Activated T-cell treated with anti-CD3 and anti-CD28 coated beads for 1 hour (primary cell): ENCODE measurements around the gene CSNK1E.

ENCODE experiments used
- DNase-seq: peaks from one replicate; pipeline ENCODE4 v3.0.0-alpha.2; 2020; ENCODE audit warnings: low read depth

Gene CSNK1E

GRCh38 chr22:38305471-38306448 is 11.5 kb downstream of the CSNK1E start:
- DNase-seq, result no peak

- no peak for DNase-seq
These were observed 12.7 kb downstream of the CSNK1E start for GRCh38 chr22:38304526-38304925.

GRCh38 chr22:38303974-38304373 is 13.3 kb downstream of the CSNK1E start:
- DNase-seq, result no peak

DNA sequence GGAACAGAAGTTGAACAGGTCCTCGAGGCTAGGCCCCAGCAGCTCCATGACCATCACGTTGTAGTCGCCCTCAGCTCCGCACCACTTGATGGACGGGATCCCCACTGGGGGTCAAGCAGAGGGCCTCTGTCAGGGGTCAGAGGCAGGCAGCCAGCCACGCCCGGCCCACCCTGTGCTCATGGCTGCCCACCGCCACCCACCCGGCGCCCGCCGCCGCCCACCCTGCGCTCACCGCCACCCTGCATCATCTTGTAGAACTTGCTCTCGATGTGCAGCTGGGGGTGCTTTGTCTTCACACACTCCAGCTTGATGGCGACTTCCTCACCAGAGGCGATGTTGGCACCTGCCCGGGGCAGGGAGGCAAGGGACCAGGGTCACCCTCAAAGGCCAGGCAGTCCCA is 14.3 kb downstream of the CSNK1E start:
- DNase-seq, result no peak

GRCh38 chr22:38300946-38301345 is 16.3 kb downstream of the CSNK1E start:
- no peak for DNase-seq

DNA sequence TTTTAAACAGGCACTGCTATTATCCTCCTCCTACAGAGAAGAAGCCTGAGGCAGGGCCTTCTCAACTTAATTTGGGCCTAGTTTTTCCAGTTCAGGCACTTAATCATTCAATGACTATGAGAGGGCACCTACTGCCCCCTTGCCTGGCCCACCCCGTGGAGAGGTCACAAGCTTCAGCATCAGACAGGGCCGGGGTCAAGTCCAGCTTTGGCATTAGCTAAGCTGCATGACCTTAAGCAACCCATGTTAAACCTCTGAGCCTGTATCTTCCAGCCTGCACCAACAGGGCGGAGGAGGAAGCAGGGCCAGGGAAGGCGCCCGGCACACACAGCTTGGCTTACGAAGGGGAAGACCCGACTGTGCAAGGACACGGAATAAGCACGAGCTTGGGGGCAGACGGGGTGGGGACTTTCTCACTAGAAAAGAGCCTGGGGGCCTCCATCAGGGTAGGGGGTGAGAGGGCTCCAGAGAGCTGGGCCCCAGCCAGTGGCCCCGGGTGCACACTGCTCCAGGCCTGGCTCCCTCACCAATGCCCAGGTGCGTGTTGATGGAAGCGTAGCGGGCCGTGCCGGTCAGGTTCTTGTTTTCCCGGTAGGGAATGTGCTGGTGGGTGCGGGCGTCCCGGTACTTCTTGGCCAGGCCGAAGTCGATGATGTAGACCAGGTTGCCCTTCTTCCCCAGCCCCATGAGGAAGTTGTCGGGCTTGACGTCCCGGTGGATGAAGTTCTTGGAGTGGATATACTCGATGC is 16.9 kb downstream of the CSNK1E start:
- no peak for DNase-seq

DNA sequence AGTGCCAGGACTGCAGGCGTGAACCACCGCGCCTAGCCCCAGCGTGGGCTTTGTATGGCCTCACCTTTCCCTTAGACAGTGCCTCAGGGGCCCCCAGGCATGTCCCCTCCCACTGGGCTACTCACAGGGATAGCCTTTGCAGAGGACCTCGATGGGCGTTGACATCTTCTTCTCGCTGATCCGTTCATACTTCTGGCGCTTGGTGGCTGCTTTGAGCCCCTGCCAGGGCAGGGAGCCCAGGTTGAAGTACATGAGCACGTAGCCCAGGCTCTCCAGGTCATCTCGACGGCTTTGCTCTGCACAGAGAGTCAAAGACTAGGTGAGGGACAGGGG is 17.5 kb downstream of the CSNK1E start:
- no peak for DNase-seq

DNA sequence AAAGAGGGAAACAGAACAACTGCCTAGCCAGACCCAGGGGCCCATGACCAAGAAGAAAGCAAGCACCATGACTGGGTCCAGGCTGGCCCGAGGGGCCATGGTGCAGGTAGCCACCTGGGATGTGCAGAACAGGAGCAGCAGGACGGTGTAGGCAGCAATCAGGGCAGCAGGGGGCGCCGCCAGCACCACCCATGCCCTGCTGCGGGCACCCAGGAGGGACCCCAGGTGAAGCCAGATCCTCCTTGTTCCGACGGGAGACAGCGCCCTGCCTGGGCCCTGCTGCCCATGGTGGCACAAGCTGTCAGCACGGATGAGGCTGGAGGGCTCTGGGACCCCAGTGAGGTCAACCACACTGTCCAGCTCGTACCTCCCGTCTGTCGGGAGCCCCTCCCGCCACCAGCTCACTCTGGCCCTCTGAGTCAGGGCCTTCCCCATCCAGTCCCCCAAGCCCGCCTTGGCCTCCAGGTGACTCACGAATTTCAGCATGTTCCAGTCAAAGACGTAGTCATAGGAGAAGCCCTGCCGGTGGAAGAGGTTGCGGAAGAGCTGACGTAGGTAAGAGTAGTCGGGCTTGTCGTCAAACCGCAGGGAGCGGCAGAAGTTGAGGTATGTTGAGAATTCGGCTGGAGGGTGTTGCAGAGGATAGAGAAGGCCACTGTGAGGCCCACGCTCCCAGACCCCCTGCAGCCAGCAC is 18.8 kb downstream of the CSNK1E start:
- DNase-seq, result peak; percentile 25

DNA sequence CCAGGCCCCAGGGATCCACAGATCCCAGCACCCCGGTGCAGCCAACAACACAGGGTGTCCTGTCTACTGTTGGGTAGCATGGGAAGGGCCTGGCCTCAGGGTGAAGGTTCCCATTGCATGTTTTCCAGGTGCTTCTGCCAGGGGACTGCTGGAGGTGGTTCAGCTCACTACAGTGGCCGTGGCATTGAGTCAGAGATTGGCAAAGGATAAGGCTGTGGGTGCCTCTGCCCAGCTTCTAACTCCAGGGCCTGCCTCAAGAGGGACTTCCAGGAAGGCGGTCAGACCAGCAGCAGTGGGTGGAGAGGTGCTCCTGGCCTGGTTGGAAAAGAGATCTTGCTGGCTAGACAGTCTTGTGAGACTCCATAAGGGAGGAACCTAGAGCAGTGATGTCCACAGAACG is 20.9 kb downstream of the CSNK1E start:
- DNase-seq, result no peak

GRCh38 chr22:38295863-38296262 is 21.4 kb downstream of the CSNK1E start:
- no peak for DNase-seq

DNA sequence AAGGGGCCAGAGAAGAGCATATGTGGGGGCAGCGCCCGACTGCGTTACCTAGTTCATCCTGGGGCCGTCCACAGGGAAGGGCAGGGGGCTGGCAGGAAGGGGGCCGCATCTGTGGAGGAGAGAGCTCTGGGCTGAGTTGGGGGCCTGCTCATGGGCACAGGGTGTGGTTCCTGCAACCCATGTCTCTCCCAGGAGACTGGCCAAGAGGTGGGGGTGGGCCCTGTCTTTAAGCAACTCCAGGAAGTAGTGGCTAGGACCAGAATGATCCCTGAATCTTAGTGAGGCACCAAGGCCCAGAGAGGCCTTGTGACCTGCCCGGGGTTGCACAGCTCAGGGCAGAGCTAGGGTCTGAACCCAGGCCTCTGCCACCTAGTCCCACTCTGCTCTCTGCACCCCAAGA is 21.9 kb downstream of the CSNK1E start:
- DNase-seq, result no peak

DNA sequence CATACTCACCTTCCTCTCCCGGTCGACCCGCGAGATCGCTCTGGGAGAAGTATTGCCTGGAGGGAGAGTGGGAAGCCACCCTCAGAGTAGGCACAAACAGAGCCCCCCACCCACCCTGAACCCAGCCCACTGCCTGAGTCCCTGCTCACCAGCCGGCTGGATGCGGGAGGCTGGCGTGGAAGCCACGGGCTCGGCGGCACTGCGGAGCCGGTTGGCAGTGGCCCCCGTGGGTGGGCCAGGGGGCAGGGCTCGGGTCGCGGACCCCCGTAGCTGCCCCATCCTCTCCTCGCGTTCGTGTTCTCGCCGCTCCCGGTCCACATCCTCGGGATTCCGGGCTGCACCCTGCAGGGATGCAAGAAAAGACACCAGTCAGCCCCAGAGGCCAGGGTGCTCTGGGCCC is 23.0 kb downstream of the CSNK1E start:
- DNase-seq, result no peak

DNA sequence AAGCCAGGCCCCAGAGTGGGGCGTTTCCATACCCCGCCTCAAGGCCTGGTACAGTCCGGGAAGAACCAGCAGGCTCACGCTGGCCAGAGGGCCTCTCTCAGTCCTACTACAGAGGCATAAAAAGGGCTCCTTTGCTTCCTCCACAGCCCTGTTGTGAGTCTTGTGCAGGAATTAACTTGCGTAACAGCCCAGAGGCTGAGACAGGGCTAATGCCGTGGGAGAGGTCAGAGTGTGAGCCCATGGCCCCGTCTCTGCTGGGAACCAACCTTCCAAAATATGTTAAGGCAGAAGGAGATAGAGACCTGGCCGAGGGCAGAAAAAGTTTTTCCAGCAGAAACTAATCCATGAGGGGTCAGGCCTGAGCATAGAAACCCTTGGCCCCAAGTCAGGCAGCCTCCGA is 24.5 kb downstream of the CSNK1E start:
- DNase-seq, result no peak

DNA sequence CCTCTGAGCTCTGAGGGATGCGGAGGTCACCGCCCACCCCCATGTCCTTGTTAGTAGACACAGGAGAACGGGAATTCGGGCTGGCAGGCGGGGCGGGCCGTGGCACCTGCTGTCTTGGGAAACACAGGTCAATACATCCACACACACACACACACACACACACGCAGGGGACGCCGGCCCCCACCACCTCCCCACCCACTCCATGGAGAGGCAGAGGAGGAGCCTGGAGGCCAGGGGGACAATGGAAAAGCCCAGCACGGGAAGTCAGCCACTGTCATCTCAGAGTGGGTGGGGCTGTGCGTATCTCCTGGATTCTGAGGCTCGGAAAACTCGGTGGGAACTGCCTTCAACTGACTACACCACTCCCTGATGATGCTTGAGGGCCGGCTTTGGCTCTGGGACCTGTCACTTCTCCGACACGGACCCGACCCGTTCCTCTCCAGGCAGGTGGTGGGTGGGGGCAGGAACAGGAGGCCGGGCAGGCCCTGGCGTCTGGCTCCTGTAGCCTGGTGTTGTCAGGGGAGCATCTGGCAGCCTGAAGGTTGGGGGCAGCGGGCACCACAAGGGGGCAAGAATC is 25.9 kb downstream of the CSNK1E start:
- no peak for DNase-seq

DNA sequence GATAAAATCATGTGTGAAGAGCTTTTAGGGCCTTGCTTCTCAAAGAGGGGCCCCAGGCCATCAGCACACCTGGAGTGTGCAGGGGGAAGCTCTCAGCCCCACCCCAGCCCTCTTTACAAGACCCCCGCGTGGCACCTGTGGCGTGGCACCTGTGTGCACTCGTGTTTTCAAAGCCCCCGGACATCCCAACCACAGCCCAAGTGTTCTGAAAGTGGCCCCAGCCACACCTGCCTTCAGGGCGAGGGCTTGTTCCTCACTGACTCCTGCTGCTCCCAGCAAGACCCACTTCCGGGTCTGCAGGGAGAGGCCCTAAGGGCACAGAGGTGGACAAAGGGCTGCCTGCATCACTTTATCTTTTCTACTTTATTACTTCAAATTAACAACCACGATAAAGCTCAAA is 26.9 kb downstream of the CSNK1E start:
- no peak for DNase-seq

GRCh38 chr22:38289583-38290082 is 27.6 kb downstream of the CSNK1E start:
- DNase-seq, result no peak

DNA sequence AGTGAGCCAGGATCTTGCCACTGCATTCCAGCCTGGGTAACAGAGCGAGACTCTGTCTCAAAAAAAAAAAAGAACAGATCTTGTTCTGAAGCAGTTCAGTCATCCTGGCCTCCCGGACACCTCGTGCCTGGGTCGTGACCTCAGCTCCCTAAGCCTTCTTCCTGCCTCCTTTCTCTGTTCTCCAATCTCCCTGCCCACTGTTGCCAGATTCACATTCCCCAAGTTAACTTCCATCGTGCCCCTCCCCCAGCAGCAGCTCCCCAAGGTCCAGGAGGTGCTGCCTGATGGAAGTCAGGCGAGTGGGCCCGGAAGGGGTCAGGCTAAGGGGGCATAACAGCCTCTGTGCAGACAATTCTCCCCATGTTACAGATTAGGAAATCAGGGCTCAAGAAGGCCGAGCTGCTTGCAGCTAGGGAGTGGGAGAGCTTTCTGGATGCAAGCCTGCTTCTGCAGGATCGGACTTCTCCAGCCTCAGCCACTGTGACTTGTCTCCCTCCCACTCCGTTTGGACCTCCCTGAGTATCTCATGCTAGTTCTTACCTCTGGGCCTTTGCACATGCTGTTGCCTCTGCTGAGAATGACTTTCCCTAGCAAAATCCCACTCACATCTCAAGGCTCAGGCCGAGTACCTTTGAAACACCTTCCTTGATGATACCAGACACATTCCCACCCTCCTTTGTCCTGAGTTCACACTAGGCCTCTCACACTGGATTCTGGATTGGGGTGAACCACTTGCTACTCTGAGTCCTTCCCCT is 30.1 kb downstream of the CSNK1E start:
- DNase-seq, result no peak

DNA sequence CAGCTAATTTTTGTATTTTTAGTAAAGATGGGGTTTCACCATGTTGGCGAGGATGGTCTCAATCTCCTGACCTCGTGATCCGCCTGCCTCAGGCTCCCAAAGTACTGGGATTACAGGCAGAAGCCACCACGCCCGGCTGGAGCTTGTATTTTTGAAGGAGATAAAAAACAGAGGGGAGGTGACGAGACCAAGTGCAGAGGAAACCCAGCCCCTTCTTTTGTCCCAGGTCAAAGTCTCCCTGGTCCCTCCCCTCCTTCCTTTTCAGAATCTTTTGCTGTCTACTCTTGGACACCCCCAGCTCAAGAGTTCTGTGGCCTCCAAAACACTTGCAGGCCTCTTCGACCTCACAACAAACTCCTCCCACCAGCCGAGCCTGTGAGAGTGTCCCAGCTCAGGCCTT is 32.2 kb downstream of the CSNK1E start:
- DNase-seq, result no peak

DNA sequence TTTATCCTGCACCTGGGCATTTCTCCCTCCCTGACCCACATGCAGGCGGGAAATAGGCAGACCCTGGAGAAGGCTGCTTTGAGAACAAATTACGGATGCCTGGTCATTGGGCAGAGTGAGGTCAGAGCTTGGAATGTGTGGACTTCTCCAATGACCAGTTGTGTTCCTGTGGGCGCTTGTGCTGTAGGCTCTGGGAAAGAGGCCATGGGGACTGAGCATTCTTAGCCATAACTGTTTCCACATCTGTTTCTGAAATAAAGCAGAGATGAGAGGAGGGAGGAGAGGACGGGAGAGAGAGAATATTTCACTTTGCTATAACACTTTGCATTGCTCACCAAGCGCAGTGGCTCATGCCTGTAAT is 33.2 kb downstream of the CSNK1E start:
- DNase-seq, result no peak

- no peak for DNase-seq
These were observed 34.8 kb downstream of the CSNK1E start for GRCh38 chr22:38282397-38282796.

DNA sequence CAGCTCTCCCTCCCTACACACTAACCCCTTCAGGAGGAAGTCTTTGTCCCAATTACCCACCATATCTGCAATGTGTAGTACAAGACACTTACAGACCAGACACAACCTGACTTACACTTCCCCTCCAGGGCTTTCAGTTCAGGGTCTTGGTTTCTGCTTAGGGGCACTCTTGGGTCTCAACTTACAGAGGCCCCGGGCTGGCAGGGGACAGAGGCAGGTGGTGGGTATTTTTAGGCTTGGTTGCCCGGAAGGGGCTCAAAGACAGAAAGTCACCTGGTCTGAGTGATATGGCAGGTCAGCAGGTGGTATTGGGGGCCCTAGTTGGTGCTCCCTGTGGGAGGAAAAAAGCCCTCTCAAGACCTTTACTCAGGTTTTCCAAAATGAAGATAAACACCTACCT is 41.1 kb downstream of the CSNK1E start:
- no peak for DNase-seq
